Putamen (tissue), 1 donor: Measurements from ENCODE around the gene TSFM.

Source experiments
- DNase-seq: peaks from one replicate; pipeline ENCODE4 v3.0.0-alpha.2; 2016; ENCODE audit warnings: low spot score

TSFM gene

DNA sequence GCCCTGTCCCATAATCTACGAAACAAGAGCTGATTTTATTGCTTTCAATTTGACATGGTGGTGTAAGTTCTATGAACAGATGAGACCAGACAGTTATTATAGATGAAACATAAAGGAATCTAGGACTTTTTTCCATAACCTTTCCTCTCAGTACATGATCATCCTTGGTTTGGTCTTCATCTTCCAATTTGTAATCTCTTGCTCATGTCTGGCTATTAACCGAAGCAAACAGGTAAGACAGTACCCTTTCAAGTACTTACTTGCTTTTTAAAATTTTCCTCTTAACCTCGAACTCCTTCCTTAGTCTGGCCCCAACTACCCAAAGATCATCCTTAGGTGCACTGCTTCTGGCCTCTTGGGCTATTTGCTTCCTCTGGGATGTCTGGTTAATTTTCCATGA is 36.6 kb upstream of the TSFM start:
- DNase-seq: no peak

DNA sequence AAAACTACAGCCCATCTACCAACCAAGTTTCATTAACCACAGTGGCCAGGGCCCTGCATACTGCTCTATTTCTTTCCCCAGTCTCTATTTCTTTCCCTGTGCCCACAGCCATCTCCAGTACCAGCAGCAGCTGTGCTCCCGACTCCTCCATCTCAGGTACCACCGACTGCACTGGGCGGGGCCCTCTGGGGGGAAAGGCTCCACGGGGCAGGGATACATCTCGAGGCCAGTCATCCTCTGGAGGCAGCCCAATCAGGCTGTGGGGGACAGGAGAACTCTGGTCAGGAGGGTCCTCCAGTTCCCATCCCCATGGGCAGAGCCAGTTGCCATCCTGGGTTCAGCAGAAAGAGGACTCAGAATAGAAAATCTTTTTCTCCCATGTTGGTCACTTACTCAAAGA is 33.5 kb upstream of the TSFM start:
- no peak for DNase-seq

DNA sequence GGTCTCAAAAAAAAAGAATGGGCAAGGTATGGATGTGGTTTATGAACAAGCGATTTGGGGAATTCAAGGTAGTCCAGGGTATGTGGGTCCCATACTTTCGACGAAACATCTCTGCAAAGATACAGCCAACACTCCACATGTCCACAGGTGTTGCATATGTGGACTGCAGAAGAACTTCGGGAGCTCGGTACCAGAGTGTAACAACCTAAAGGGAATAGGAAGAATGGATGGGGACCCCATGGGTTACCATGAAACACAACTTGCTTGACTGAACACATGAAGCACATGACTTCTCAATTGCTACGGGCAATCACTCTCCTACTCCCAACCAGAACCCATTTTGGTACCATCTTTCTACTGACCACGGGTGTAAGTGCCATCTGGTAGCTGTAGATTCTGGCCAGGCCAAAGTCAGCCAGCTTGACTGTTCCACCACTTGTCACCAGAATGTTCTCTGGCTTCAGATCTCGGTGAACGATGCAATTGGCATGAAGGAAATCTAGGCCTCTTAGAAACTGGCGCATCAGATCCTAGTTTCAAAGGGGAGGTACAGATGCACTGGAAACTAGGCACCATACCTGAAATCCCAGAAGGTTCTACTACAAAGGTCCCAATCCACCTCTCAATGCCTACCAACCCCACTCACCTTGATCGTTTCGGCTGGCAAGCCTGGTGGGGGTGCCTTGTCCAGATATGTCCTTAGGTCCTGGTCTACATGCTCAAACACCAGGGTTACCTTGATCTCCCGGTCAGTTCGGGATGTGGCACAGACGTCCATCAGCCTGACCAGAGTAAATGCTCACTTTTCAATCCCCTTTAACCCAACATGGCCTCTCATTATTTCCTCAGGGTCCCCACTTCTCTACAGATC is 31.8 kb upstream of the TSFM start:
- DNase-seq: no peak

DNA sequence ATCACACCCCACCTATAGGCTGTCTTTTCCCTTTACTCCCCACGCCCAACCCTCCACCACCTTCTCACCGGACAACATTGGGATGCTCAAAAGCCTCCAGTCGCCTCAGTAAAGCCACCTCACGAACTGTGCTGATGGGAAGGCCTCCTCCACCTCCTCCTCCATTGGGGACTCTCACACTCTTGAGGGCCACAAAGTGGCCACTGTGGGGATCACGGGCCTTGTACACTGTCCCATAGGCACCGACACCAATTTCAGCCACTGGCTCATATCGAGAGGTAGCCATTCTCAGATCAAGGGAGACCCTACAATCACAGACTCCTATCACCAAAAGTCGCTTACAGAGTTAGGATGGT is 31.2 kb upstream of the TSFM start:
- DNase-seq: no peak

DNA sequence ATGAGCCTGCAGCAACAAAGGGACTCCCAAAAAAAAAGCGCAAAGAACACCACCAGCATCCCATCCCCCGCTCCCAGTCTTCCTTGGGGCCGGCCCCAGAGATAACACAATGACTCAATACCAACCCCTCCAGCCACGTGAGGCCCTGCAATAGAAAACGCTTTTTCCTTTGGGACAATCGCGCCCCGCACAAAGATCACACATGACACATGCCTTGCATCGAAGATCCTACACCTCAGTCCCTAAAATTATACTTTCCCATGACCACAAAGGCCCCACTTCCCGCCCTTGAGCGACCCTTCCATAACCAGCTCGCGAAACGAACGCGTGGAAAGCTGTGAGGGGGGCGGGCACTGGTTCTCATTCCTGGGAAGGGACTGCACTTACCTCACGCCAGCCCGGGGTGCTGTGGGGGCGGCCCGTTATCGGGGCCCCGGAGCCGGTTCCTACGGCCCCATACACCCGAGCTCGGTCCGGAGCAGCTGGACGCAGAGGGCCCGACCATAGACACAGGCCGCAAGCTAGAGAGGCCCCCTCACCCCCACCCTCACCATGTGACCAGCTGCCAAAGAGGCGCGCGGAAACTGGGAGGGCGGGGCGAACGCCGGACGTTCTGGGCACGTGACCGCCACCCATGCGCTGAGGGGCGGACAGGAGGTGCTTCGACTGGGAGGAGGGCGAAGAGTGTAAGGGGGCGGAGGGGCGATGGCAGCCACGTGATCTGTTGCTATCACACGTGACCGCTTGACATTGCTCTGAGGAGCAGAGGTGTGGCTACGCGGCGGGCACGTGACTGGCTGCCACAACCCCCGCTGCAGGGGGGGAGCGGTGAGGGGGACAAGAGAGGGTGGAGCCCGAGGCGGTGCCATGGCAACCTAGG is 30.6 kb upstream of the TSFM start, which contains the start of gene CDK4:
TSS of gene CDK4 (minus strand) at position 523 of the 880 bp plus-strand sequence. CDS start 593 bp downstream, outside the sequence.
- peak; percentile 100 for DNase-seq

DNA sequence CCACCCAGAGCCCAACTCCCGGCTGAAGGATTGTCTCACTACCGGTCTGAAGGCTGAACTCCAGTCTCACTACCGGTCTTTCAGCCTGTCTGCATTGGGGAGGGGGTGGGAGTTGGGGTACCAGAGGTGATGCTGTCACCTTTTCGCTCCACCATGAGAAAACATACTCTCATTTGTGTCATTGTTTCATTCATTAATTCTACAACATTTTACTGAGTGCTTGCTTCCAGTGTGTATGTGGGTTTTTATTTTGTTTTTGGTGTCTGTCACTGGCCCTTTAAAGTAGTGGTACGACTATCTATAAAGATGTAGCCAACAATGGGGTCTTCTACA is 30.0 kb upstream of the TSFM start:
- no peak for DNase-seq

DNA sequence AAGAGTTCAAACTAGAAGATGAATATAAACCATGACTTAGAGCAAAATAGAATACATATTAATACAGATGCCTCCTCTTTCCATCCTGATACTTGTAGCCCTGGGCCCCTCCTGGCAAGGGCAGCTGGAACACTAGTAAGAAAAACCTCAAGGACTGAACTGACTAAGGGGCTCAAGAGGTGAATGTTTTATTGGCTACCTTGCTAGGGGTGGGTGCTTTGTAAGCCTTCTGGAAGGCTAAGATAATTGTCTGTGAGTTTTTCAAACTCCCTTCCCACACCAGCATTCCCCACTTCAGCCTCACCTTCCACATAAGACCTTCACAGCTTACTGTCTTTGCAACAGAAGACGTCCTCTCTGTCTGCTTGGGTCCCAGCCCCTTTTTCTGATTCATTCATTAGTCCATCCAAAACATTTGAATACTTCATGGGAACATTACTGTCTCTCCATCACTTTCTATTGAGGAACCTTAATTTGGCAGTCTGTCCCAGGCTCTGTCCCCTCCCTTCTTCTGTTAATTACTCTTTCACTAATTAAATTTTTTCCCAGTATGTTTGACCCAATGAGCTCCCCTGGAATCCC is 28.7 kb upstream of the TSFM start:
- no peak for DNase-seq

DNA sequence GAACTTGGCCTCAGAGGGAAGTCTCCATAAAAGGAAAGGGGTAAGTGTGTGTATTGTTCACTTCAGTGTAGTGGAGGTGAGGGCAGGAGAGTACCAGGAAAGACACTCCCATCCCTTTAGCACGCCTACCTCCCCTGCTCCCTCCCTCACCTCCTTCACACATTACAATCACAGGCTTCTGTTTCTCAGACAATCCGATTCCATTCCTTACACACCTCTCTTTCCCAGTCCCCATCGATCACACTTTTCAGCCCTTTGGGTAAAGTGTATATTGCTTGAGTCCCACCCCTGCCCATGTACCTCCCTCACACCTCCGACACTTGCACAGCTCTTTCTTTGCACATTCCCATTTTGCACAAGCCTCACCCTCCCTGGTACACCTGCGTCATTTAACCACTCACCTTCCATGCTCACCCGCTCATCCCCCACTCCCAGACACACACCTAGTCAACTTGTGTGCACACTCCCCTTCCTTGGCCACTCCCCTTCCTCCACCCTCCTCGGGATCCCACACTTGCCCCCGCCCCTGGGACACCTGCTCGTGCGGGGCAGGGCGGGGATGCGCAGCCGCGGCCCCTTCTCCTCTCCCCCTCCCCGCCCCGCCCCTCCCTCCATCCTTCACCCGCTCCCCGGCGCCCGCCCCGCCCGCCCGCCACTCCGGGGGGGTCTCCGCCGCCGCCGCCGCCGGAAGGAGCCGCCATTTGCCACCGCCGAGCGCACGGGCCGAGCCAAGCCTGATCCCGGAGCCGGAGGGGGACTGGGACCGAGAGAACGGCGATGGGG is 28.0 kb upstream of the TSFM start, which contains the start of gene MARCHF9:
TSS of gene MARCHF9 (plus strand) at position 693 of the 783 bp plus-strand sequence. CDS start 426 bp downstream, outside the sequence.
- no peak for DNase-seq

DNA sequence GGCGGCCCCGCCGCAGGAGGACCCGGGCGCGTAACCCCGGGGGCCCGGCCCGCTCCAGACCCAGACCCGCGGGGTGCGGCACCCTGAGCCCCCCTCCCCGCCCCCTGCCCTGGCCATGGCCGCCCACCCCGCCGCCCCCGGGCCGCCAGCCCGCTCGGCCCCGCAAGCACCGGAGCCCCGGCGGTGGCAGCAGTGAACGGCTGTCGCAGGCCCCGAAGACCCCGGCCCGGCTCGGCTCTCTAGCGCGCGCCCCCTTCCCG is 27.5 kb upstream of the TSFM start:
- DNase-seq: no peak

DNA sequence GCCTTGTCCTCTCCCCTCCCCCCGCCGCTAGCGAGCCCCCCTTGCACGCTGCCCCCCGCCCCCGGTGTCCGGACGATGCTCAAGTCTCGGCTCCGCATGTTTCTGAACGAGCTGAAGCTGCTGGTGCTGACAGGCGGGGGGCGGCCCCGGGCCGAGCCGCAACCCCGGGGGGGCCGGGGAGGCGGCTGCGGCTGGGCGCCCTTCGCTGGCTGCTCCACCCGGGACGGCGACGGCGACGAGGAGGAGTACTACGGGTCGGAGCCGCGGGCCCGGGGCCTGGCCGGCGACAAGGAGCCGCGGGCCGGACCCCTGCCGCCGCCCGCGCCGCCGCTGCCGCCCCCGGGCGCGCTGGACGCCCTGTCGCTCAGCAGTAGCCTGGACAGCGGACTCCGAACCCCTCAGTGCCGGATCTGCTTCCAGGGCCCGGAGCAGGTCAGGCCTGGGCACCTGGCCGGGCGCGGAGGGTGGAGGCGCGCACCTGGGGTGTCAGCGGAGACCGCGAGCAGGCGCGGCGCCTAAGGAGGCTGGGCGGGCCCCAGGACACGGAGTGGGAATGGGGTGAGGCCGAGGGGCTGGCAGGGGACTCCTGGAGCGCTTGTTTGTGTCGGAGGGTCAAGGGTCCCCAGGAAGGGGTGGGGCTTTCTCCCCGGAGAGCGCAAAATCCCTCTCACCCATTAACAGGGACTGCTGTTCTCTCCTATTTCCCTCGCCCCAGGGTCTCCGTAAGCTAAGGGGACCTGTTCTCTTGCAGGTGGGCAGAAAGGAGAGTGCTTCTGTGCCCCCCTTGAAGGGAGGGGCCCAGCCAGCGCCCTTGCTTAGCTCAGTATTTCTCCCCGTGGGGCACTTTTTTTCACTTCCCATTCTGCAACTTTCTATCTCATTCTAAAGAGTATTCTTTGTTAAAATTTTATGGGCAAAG is 26.9 kb upstream of the TSFM start:
- DNase-seq: no peak

DNA sequence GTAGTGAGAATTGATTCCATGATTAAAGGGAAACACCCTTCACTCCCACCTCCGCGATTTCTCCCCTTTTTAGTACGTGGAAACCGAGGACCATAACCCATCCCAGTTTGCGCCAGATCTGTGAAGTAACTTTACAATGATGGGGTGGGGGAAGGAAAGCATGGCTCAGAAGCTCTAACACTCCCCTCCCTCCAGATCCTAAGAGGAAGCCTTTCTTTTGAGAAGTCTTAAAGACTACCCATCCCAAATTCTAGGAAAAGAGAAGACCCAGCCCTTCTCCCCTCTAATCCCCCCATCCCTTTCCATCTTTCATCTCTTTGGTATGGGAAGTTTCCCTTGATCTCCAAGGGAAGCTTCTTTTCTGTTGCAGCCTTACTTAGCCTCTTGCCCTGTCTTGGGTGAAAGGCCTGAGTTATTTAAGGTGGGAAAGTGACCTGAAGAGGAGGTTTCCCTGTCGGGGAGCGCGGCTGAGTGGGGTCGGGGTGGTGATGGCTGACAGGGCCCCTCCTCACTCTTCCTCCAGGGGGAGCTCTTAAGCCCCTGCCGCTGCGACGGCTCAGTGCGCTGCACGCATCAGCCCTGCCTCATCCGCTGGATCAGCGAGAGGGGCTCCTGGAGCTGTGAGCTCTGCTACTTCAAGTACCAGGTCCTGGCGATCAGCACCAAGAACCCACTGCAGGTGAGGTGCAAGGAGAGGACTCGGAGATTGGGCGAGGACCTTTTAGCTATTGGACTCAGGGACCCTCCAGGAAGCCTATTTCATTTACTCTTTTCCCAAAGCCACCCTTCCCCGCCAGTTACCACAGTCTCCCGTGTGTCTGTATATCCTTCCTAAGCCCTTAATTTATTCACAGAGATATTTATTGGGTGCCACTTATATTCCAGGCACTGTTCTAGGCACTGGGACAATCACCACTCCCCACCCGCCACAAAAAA is 25.9 kb upstream of the TSFM start:
- DNase-seq: no peak

DNA sequence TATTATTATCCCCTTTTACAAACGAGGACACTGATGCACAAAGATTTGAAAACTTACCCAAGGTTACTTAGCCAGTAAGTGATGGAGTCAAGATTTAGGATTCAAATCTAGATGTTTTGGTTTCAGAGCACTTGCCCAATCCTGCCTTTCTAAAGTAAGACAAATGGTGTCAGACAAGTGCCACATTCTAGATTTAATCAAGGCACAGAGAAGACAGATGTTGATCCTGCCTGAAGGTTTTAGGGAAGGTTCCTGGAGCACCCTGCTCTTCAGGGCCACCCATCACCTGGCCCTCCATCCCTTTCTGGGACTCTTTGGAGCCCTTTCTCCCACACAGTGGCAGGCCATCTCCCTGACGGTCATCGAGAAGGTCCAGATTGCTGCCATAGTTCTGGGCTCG is 24.8 kb upstream of the TSFM start:
- no peak for DNase-seq

DNA sequence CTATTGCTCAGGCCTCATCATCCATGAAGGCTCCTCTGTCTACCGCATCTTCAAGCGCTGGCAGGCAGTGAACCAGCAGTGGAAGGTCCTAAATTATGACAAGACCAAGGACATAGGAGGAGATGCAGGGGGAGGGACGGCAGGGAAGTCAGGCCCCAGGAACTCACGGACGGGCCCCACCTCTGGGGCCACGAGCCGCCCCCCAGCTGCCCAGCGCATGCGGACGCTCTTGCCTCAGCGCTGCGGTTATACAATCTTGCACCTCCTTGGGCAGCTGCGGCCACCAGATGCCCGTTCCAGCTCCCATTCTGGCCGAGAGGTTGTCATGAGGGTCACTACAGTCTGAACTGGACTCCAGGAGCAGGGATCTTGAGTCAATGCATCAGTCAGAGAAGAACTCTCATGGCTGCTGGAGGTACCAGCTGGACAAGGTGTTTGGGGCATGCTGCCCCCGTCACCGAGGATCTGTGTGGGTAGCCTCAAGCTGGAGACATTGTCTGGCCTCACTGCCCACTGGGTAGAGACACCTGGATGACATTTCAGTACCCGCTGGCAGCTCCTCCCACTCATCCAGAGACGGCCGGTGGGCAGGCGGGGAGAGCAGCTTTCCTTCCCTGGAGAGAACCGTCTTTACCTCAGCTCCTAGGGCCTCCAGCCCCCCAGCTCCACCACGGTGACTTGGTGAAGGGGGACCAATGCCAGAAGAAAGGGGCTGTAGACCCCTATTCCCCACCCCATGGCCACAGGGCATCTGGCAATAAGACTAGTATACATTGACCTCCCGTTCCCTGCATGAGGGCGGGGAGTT is 23.8 kb upstream of the TSFM start:
- no peak for DNase-seq

DNA sequence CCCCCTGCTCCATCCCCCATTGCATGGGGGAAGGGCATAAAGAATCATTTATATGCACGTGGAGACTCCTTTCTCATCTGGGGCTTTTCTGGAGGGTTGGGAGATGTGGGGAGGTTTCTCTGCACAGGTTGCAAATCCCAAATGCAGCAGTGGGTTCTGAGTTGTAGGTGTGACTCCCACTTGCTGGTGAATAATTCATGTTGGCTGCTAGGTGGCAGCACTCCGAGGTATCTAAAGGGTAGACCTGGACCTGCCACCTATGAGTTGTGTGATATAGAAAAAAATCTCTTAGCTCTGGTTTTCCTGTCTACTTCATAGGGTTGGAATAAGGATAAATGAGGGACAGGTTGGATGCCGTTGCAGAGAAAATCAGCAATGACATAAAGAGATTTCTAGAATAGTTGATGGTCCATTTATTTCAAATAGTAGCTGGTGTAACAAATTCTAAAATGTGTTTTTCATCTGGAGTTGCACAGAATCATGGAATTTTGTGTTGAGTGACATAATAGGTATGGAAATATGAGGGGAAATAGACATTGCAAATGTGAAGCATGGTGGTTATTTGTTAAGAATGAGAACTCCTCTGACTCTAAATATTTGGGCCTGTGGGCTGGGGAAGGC is 23.1 kb upstream of the TSFM start:
- no peak for DNase-seq

DNA sequence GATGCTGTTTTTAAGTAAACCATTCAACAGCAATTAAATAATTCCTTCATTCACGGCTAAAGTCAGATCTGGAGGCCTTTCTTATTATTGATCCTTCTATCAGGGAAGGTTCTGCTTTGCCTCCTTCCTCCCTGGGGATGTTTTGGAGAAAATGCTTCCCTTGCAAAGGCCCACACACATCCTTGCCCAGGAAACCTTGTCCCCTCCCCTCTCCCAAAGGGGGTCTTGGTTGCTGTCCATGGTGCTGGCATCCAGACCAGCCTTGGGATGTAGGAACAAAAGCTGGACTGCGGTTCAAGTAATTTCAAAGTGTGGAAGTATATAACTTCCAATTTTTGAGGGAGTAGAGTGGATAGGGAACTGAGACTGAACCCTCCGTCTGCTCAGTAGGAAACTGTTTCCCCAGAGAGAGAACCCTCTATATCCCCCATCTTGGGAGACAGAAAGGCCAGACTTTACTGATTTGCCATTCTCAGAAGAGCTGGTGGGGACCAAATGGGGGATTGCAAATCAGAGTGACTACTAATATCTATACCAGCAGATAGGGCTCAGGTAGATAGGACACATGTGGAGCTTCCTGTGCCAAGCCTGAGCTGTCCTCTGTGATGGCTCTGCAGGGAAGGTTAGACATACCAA is 22.1 kb upstream of the TSFM start:
- DNase-seq: no peak

DNA sequence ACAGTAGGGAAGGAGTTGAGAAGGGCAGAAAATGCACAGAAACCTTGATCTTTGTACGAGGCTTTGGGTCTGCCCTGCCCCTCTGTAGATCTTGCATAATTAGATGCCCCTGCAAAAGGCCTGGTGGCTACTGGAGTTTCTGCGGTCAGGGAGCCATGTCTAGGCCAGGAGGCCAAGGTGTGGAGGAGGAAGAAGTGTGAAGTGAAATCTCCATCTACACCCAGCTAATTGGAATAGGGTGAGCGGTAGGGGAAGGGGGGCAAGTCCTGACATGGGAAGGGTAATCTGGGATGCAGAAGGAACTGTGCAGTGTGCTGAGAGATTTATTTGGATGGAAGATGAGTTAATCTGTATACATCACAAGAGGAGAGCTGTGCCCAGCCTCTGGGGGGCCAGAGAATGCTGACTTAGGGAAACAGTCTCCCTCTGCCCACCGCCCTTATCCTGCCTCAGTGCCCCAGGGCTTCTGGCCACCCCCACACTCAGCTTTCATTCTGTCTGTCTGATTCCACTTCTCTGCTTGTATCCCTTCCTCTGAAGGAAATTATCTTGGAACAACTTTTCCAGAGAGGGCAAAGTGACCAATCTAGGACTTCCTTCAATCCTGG is 21.1 kb upstream of the TSFM start:
- no peak for DNase-seq

DNA sequence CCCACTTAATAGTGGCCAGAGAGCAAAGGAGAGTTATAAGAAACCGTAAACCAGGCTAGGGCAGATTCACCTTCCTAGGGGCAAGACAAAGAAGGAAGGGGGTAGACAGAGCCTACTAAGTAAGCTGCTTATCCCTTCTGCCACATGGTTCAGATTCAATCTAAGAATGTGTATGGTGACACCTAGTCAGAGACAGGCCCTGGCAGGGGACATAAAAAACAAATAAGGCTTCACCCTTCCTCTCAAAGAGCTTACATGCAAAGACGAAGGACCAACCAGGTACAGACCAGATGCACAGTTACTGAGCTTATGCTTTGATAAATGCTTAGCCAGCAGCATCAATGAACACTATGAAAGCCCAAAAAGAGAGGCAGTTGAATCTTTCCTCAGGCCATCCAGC is 20.1 kb upstream of the TSFM start:
- DNase-seq: no peak
